Glutamatergic neuron (in vitro differentiated cells): ENCODE results near the gene VPS26B. TPM values are rescaled to one million over a fixed set of nuclear protein-coding genes. Genes with fewer than 3 reads are reported as not detected.

ENCODE experiments used
- DNase-seq: peaks from one replicate; pipeline ENCODE4 v3.0.0; 2022
- H3K27ac Mint-ChIP-seq: one replicate; pipeline ENCODE4 v1.8.0; 2020; ENCODE audit warnings: mild to moderate bottlenecking, mixed read lengths, inconsistent platforms; ENCODE audit not compliant: unreplicated experiment
- H3K27me3 Mint-ChIP-seq: one replicate; pipeline ENCODE4 v1.8.0; 2020; ENCODE audit warnings: mild to moderate bottlenecking, moderate library complexity, mixed read lengths, inconsistent platforms; ENCODE audit not compliant: unreplicated experiment
- H3K36me3 Mint-ChIP-seq: one replicate; pipeline ENCODE4 v1.8.0; 2020; ENCODE audit warnings: mild to moderate bottlenecking, mixed read lengths, inconsistent platforms; ENCODE audit not compliant: unreplicated experiment
- H3K4me1 Mint-ChIP-seq: one replicate; pipeline ENCODE4 v1.8.0; 2020; ENCODE audit warnings: mild to moderate bottlenecking, low read depth, mixed read lengths, inconsistent platforms; ENCODE audit not compliant: unreplicated experiment
- H3K4me3 Mint-ChIP-seq: one replicate; pipeline ENCODE4 v1.8.0; 2020; ENCODE audit warnings: mild to moderate bottlenecking, mixed read lengths, inconsistent platforms; ENCODE audit not compliant: unreplicated experiment
- H3K9me3 Mint-ChIP-seq: one replicate; pipeline ENCODE4 v1.8.0; 2020; ENCODE audit warnings: mild to moderate bottlenecking, moderate library complexity, mixed read lengths, inconsistent platforms; ENCODE audit not compliant: unreplicated experiment
- CTCF ChIP-seq: fragments of 200-600 bp; sonication (generic); IDR thresholded peaks from one replicate; pipeline ENCODE4 v1.5.0; 2021; ENCODE audit not compliant: partially characterized antibody, unreplicated experiment
- total RNA-seq: library from RNA; stranded (reverse); fragmentation: NEBNext Ultra II Directional; extraction: Animal tissue kit (Norgen Biotek cat#: 25700); gene quantifications from one replicate; pipeline ENCODE4 v1.2.1, GENCODE V29; 2021; ENCODE audit not compliant: unreplicated experiment

Gene VPS26B
- total RNA-seq, 1 donor from 2014 or later, result 63.6 TPM

DNA sequence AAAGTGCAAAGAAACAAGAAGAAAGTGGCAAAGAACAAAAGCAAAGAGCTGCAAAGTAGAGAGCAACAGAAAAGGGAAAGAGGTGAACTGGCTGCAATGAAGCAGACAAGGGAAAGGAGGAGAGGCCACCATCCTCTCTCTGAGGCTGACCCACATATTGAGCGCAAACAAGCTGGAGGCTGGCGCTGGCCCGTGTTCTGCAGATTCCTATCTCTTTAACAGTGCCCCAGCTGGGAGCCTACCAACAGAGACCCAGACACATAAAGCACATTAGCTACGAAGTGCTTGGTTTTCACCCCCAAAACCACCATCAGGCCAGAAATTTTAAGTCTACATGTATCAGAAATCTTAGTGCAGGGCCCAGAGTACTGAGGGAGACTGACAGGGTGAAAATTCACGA is 18.3 kb upstream of the VPS26B start:
- no peak overlapping the region for H3K4me3 Mint-ChIP-seq
- H3K27me3 Mint-ChIP-seq, result no peaks in the 10 kb centered on the region
- no peak for TF ChIP-seq CTCF
- H3K4me1 Mint-ChIP-seq, result no peaks in the 10 kb centered on the region
- no peaks in the 10 kb centered on the region for H3K9me3 Mint-ChIP-seq
- H3K27ac Mint-ChIP-seq, result no peak overlapping the region
- no peaks in the 10 kb centered on the region for H3K36me3 Mint-ChIP-seq
- DNase-seq, result no peak

DNA sequence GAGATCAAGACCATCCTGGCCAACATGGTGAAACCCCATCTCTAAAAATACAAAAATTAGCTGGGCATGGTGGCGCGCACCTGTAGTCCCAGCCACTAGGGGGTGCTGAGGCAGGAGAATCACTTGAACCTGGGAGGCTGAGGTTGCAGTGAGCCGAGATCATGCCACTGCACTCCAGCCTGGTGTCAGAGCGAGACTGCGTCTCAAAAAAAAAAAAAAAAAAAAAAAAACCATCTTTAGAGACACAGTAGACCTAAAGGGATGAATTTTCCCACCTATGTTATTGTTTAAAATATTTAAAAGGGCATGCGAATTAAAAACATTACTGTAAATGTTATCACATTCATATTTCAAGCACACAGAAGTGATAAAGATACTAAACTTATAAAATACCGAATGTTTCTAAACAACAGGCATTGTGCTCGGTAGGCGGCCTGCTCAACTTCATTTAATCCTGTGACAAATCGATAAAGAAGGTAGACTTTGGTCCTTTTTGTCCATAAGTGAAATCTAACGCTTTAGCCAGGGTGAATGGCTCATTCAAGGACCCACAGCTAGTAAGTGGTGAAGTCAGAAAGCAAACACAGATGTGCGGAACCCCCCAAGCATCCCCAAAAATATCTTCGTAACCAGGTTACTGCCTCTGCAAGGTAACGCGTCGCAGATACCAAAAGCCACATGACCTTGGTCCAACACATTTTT is 16.8 kb upstream of the VPS26B start:
- no peaks in the 10 kb centered on the region for H3K36me3 Mint-ChIP-seq
- H3K27ac Mint-ChIP-seq, result no peak overlapping the region
- H3K4me1 Mint-ChIP-seq, result no peaks in the 10 kb centered on the region
- H3K4me3 Mint-ChIP-seq, result no peak overlapping the region
- H3K9me3 Mint-ChIP-seq, result no peaks in the 10 kb centered on the region
- peak; percentile 92 for TF ChIP-seq CTCF
- H3K27me3 Mint-ChIP-seq, result no peaks in the 10 kb centered on the region
- DNase-seq, result peak; percentile 76

DNA sequence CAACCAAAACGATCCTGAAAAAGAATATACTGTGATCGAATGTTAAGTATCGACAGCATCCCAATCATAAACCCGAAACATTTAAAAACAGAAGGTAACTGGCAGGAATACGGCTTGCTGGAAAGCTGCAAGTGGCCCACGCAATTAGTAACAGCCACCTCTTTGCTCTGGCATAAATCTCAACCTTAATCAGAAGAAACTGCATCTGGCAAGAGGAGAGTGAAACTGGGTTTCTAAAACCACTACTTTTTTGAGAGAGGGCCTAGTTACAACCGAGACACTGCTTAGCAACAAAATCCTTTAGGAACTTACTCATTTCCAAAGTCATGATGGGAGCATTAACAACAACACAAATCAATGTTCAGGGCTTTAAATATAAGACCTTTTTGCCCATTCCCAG is 8.6 kb upstream of the VPS26B start:
- Mint-ChIP-seq H3K36me3 (no peaks in the 10 kb centered on the region), H3K9me3 (no peaks in the 10 kb centered on the region), H3K27me3 (no peaks in the 10 kb centered on the region), H3K4me3 (no peak overlapping the region), H3K27ac (no peak overlapping the region), H3K4me1 (no peaks in the 10 kb centered on the region)
- TF ChIP-seq CTCF, result no peak
- no peak for DNase-seq

DNA sequence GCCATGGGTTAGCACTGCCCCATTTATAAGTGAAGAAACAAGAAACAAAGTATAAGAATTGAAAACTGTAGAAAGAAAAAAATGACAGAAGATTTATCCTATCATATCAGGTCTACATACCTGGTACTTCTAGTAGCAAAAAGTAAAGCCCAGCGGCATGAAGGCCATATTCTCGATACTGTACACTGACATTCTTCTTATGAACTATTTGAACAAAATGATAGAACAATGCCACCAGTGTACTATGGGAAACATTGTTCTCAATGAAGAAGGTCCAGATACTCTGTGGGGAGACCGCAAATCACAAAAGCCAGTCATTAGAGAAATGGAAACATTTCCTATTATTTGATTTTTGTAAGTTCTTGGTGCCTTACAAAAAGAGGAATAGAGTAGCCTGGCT is 7.7 kb upstream of the VPS26B start:
- no peaks in the 10 kb centered on the region for H3K4me1 Mint-ChIP-seq

More for the DNA sequence above, 7.7 kb upstream of the VPS26B start:
- TF ChIP-seq CTCF, result no peak
- Mint-ChIP-seq H3K4me3 (no peak overlapping the region), H3K9me3 (no peaks in the 10 kb centered on the region), H3K36me3 (no peaks in the 10 kb centered on the region), H3K27ac (no peak overlapping the region), H3K27me3 (no peaks in the 10 kb centered on the region)
- DNase-seq, result no peak
